ENCODE measurements around the gene SPDYE18. TPM values are rescaled to one million over a fixed set of nuclear protein-coding genes. Genes with fewer than 3 reads are reported as not detected.
"Not testable (repeated sequence)": the region's sequence is repeated elsewhere in the genome, so short reads cannot be mapped to it uniquely, and the experiment has no call there.

The SPDYE18 gene
- total and polyA plus RNA-seq, 7 donors: 0.51 to 1.2 (median 0.90) TPM; not detected in 3

- H3K36me3 ChIP-seq; H3K4me1 ChIP-seq; H3K4me3 ChIP-seq; DNase-seq; H3K27me3 ChIP-seq; H3K9me3 ChIP-seq; intact Hi-C loops (cut with DNase I): not testable (repeated sequence)
- peak overlapping the region in 2 of 4 donors; percentile 32 to 60 for H3K27ac ChIP-seq
- TF ChIP-seq POLR2AphosphoS5 (IDR thresholded peaks at IDR 0.05): peak in 3 of 4 donors; percentile 31 to 80 (median 67)
Measured at GRCh38 chr7:77079112-77079511, 16.8 kb upstream of the SPDYE18 start.

- H3K36me3 ChIP-seq; H3K27me3 ChIP-seq; DNase-seq; H3K4me1 ChIP-seq; H3K9me3 ChIP-seq; H3K27ac ChIP-seq; H3K4me3 ChIP-seq; intact Hi-C loops (cut with DNase I): not testable (repeated sequence)
- 83 to 96% methylated on average over 5 of the region's 5 CpGs for WGBS, 2 donors
Measured at GRCh38 chr7:77077060-77077459, 14.7 kb upstream of the SPDYE18 start.

- DNase-seq; H3K4me1 ChIP-seq; H3K27ac ChIP-seq; H3K9me3 ChIP-seq; H3K36me3 ChIP-seq; H3K27me3 ChIP-seq; intact Hi-C loops (cut with DNase I); H3K4me3 ChIP-seq: not testable (repeated sequence)
- 95 to 100% methylated on average over 5 of the region's 6 CpGs for WGBS, 2 donors
Measured at GRCh38 chr7:77074786-77075396, 12.5 kb upstream of the SPDYE18 start.

DNA sequence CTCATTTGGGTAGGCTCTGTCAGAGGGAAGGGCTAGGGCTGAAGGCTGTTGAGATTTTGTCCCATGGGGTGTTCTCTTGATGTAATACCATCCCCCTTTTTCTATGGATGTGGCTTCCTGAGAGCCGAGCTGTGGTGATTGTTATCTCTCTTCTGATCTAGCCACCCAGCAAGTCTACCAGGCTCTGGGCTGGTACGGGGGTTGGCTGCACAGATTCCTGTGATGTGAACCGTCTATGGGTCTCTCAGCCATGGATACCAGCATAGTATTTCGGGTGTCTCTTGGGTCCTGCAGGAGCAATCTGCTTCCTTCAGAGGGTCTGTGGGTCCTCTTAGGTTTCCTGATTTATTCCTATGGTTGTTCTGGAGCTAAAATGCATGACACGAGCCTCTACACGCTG lies 8.8 kb upstream of the SPDYE18 start:
- 91 to 93% methylated on average over 6 of the region's 6 CpGs for WGBS, 2 donors
- H3K4me1 ChIP-seq; H3K36me3 ChIP-seq; H3K4me3 ChIP-seq; intact Hi-C loops (cut with DNase I); H3K27me3 ChIP-seq; H3K9me3 ChIP-seq; DNase-seq; H3K27ac ChIP-seq: not testable (repeated sequence)

DNA sequence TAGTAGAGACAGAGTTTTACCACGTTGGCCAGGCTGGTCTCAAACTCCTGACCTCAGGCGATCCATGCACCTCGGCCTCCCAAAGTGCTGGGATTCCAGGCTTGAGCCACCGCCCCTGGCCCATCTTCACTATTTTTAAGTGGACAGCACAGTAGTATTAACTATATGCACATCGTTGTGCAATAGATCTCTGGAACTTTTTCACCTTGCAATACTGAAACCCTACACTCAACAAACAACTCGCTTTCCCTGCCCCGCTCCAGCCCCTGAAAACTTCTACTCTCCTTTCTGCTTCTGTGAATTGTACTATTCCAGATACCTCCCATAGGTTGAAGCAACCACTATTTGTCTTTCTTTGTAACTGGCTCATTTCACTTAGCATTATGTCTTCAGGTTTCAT lies 3.5 kb upstream of the SPDYE18 start:
- H3K27ac ChIP-seq; intact Hi-C loops (cut with DNase I); DNase-seq; H3K27me3 ChIP-seq; H3K9me3 ChIP-seq; H3K36me3 ChIP-seq; H3K4me1 ChIP-seq; H3K4me3 ChIP-seq: not testable (repeated sequence)
- WGBS, 2 donors: 83 to 93% methylated on average over 7 of the region's 7 CpGs

- H3K4me1 ChIP-seq; H3K9me3 ChIP-seq; DNase-seq; H3K36me3 ChIP-seq; intact Hi-C loops (cut with DNase I); H3K4me3 ChIP-seq; H3K27ac ChIP-seq; H3K27me3 ChIP-seq: not testable (repeated sequence)
- WGBS, 2 donors: 96 to 99% methylated on average over 3 of the region's 4 CpGs
Measured at GRCh38 chr7:77063732-77064131, 1.4 kb upstream of the SPDYE18 start.

- WGBS, 2 donors: 95 to 96% methylated on average over 6 of the region's 8 CpGs
- H3K4me1 ChIP-seq; H3K27me3 ChIP-seq; intact Hi-C loops (cut with DNase I); H3K4me3 ChIP-seq; DNase-seq; H3K9me3 ChIP-seq; H3K27ac ChIP-seq; H3K36me3 ChIP-seq: not testable (repeated sequence)
Measured at GRCh38 chr7:77032261-77032660, 30.1 kb downstream of the SPDYE18 start, which contains the start of gene SPDYE17. SPDYE17 (minus strand) TSS chr7:77032361; CDS start chr7:77030570, 1,791 bp downstream.

GRCh38 chr7:77026349-77026748 lies 36.0 kb downstream of the SPDYE18 start:
- H3K4me3 ChIP-seq; intact Hi-C loops (cut with DNase I); H3K4me1 ChIP-seq; H3K27ac ChIP-seq; H3K36me3 ChIP-seq; H3K27me3 ChIP-seq; DNase-seq; H3K9me3 ChIP-seq: not testable (repeated sequence)
- 96 to 98% methylated on average over 7 to 8 of the region's 10 CpGs for WGBS, 2 donors

GRCh38 chr7:77010074-77010680 lies 52.2 kb downstream of the SPDYE18 start:
- H3K4me3 ChIP-seq; H3K27me3 ChIP-seq; H3K9me3 ChIP-seq; H3K4me1 ChIP-seq; DNase-seq; intact Hi-C loops (cut with DNase I); H3K36me3 ChIP-seq: not testable (repeated sequence)
- H3K27ac ChIP-seq: peak overlapping the region in 2 of 4 donors; percentile 10 to 42
- WGBS, 2 donors: 86 to 95% methylated on average over 9 to 13 of the region's 16 CpGs

Measured in sigmoid colon (tissue), 7 donors.